H1 (cell line): ENCODE data around the gene RASD1. TPM values are rescaled to one million over a fixed set of nuclear protein-coding genes. Genes with fewer than 3 reads are reported as not detected.
A peak's percentile ranks its signal among the peaks of the same experiment; 100 is the strongest.

Experiments
- CTCF ChIA-PET: fragments of 300-600 bp; sonication (Branson Sonifier 250); formaldehyde crosslinking; loops from one replicate; lab custom pipeline; 2021; ENCODE audit not compliant: partially characterized antibody; lab: Charles Lee
- POLR2A ChIA-PET: fragments of 300-600 bp; sonication (Branson Sonifier 250); formaldehyde crosslinking; loops from one replicate; lab custom pipeline; 2021; ENCODE audit warnings: inconsistent platforms; ENCODE audit not compliant: partially characterized antibody; lab: Charles Lee
- DNase-seq, 2 experiments: peaks; one replicate each; pipeline versions ENCODE4 v3.0.0 to v3.0.0-alpha.2; 2010 to 2022; ENCODE audit warnings: low spot score in 2 of 2, low read depth in 1 of 2, mixed read lengths in 1 of 2
- FAIRE-seq: peaks from 2 replicates; lab custom pipeline; 2011; peaks lifted over from hg19 to GRCh38; lab: Jason Lieb, UNC
- H2AFZ ChIP-seq: 2 replicates; pipeline ENCODE4 v1.8.1; 2012; ENCODE audit warnings: low read length, inconsistent platforms
- H2AK5ac ChIP-seq: 2 replicates; pipeline ENCODE4 v1.6.1; 2013; ENCODE audit warnings: low read depth, low read length
- H2BK120ac ChIP-seq: replicated peaks from 2 replicates; pipeline ENCODE3; 2013; ENCODE audit warnings: low read depth, low read length, inconsistent platforms
- H2BK12ac ChIP-seq: 2 replicates; pipeline ENCODE4 v1.6.1; 2013; ENCODE audit warnings: low read depth, low read length
- H2BK15ac ChIP-seq: 2 replicates; pipeline ENCODE4 v1.6.1; 2013; ENCODE audit warnings: low read length
- H2BK20ac ChIP-seq: 2 replicates; pipeline ENCODE4 v1.6.1; 2013; ENCODE audit warnings: low read length
- H2BK5ac ChIP-seq: 2 replicates; pipeline ENCODE4 v1.6.1; 2013; ENCODE audit warnings: low read depth, low read length
- H3K14ac ChIP-seq: 2 replicates; pipeline ENCODE4 v1.6.1; 2013; ENCODE audit warnings: inconsistent platforms; ENCODE audit not compliant: insufficient read length
- H3K18ac ChIP-seq: 2 replicates; pipeline ENCODE4 v1.6.1; 2013; ENCODE audit warnings: low read length; ENCODE audit errors: extremely low read depth
- H3K23ac ChIP-seq: 2 replicates; pipeline ENCODE4 v1.6.1; 2013; ENCODE audit warnings: inconsistent platforms; ENCODE audit not compliant: insufficient read length
- H3K23me2 ChIP-seq: 2 replicates; pipeline ENCODE4 v1.6.1; 2013; ENCODE audit warnings: low read depth, low read length
- H3K27ac ChIP-seq: 2 replicates; pipeline ENCODE4 v1.6.1; 2011; ENCODE audit warnings: low read depth, low read length, inconsistent platforms
- H3K27me3 ChIP-seq, 4 experiments: replicated peaks in 1 of 4; 1 replicate in 1 of 4; 2 replicates in 3 of 4; pipeline versions ENCODE4 v1.6.1 to v1.8.1; 2011 to 2013; ENCODE audit warnings: low read length in 3 of 4, mild to moderate bottlenecking in 3 of 4, inconsistent platforms in 2 of 4, mixed read lengths in 2 of 4, moderate library complexity in 1 of 4; ENCODE audit not compliant: control insufficient read depth in 3 of 4, insufficient read depth in 3 of 4; ENCODE audit errors: extremely low read depth in 1 of 4
- H3K36me3 ChIP-seq, 4 experiments: 2 replicates each; pipeline versions ENCODE4 v1.6.1 to v1.8.1; 2011 to 2013; ENCODE audit warnings: mild to moderate bottlenecking in 4 of 4, low read length in 3 of 4, moderate library complexity in 2 of 4, control low read depth in 1 of 4, inconsistent platforms in 1 of 4; ENCODE audit not compliant: insufficient read depth in 4 of 4, control insufficient read depth in 2 of 4
- H3K4ac ChIP-seq: replicated peaks from 2 replicates; pipeline ENCODE3; 2013; ENCODE audit warnings: low read length, low read depth, mixed read lengths, inconsistent platforms; ENCODE audit not compliant: insufficient read length
- H3K4me1 ChIP-seq, 4 experiments: replicated peaks in 1 of 4; 1 replicate in 1 of 4; 2 replicates in 3 of 4; pipeline versions ENCODE4 v1.6.1 to v1.8.1; 2011 to 2013; ENCODE audit warnings: low read length in 3 of 4, inconsistent platforms in 2 of 4, mixed read lengths in 1 of 4; ENCODE audit not compliant: insufficient read depth in 4 of 4, control insufficient read depth in 3 of 4
- H3K4me2 ChIP-seq, 2 experiments: 2 replicates each; pipeline versions ENCODE4 v1.6.1 to v1.8.1; 2011 to 2013; ENCODE audit warnings: low read depth in 2 of 2, low read length in 2 of 2, control low read depth in 1 of 2, inconsistent platforms in 1 of 2, mild to moderate bottlenecking in 1 of 2; ENCODE audit not compliant: insufficient read depth in 1 of 2
- H3K4me3 ChIP-seq, 4 experiments: fragments of 200-600, 300-600 bp in 1 of 4; sonication (generic), shearing (Covaris generic), sonication (Bioruptor Twin) in 1 of 4; 2 replicates each; pipeline versions ENCODE4 v1.5.1 to v1.8.1; 2011 to 2016; ENCODE audit warnings: low read length in 4 of 4, low read depth in 3 of 4, control low read depth in 2 of 4, inconsistent platforms in 2 of 4, mild to moderate bottlenecking in 2 of 4, mixed read lengths in 1 of 4, moderate library complexity in 1 of 4; ENCODE audit not compliant: insufficient read depth in 2 of 4; ENCODE audit errors: extremely low read depth in 1 of 4
- H3K56ac ChIP-seq: replicated peaks from 2 replicates; pipeline ENCODE3; 2013; ENCODE audit warnings: low read depth, mild to moderate bottlenecking, mixed read lengths, low read length, inconsistent platforms; ENCODE audit not compliant: insufficient read length
- H3K79me1 ChIP-seq: 2 replicates; pipeline ENCODE4 v1.6.1; 2013; ENCODE audit warnings: low read depth, low read length, control low read depth
- H3K79me2 ChIP-seq, 2 experiments: 2 replicates each; pipeline versions ENCODE4 v1.6.1 to v1.8.1; 2012 to 2013; ENCODE audit warnings: low read length in 2 of 2, mild to moderate bottlenecking in 2 of 2, inconsistent platforms in 1 of 2; ENCODE audit not compliant: insufficient read depth in 2 of 2, control insufficient read depth in 1 of 2
- H3K9ac ChIP-seq, 4 experiments: replicated peaks in 1 of 4; 1 replicate in 1 of 4; 2 replicates in 3 of 4; pipeline versions ENCODE4 v1.6.1 to v1.8.1; 2011 to 2013; ENCODE audit warnings: low read depth in 3 of 4, low read length in 3 of 4, control low read depth in 2 of 4, mild to moderate bottlenecking in 2 of 4, moderate library complexity in 2 of 4, inconsistent platforms in 1 of 4; ENCODE audit errors: extremely low read depth in 1 of 4
- H3K9me3 ChIP-seq, 2 experiments: 2 replicates each; pipeline versions ENCODE4 v1.6.1 to v1.8.1; 2012 to 2013; ENCODE audit warnings: mild to moderate bottlenecking in 2 of 2, moderate library complexity in 2 of 2, control low read depth in 1 of 2, inconsistent platforms in 1 of 2, low read depth in 1 of 2, low read length in 1 of 2, mixed read lengths in 1 of 2; ENCODE audit not compliant: insufficient read depth in 2 of 2
- H4K20me1 ChIP-seq, 2 experiments: replicated peaks in 1 of 2; 2 replicates each; pipeline versions ENCODE3 to v1.8.1; 2011 to 2013; ENCODE audit warnings: inconsistent platforms in 2 of 2, low read length in 2 of 2, mild to moderate bottlenecking in 1 of 2; ENCODE audit not compliant: insufficient read depth in 2 of 2, control insufficient read depth in 1 of 2
- H4K5ac ChIP-seq: 2 replicates; pipeline ENCODE4 v1.6.1; 2013; ENCODE audit warnings: low read length, low read depth, mixed read lengths, inconsistent platforms; ENCODE audit not compliant: insufficient read length
- H4K8ac ChIP-seq: 2 replicates; pipeline ENCODE4 v1.8.0; 2013; ENCODE audit warnings: mild to moderate bottlenecking, moderate library complexity, low read length, inconsistent platforms; ENCODE audit not compliant: insufficient read depth; ENCODE audit errors: extremely low read depth
- H4K91ac ChIP-seq: replicated peaks from 2 replicates; pipeline ENCODE3; 2013; ENCODE audit warnings: low read length, mixed read lengths, inconsistent platforms; ENCODE audit not compliant: insufficient read length
- ASH2L ChIP-seq: fragments of 200-600, 300-600 bp; sonication (generic); IDR thresholded peaks from one replicate; pipeline ENCODE4 v1.7.1; 2017; ENCODE audit warnings: low read length
- E2F6 ChIP-seq: IDR thresholded peaks from 2 replicates; pipeline ENCODE4 v1.6.1; 2012; ENCODE audit warnings: inconsistent platforms
- MAFK ChIP-seq: IDR thresholded peaks from 2 replicates; pipeline ENCODE4 v1.6.1; 2012; ENCODE audit warnings: low read depth, mild to moderate bottlenecking, improper control_type of control experiment, low read length
- RXRA ChIP-seq: IDR thresholded peaks from 2 replicates; pipeline ENCODE4 v1.6.1; 2011; ENCODE audit warnings: low read depth, mild to moderate bottlenecking, low read length, moderate library complexity; ENCODE audit not compliant: insufficient read depth
- SUZ12 ChIP-seq: fragments of 200-600 bp; sonication (generic); IDR thresholded peaks from 2 replicates; pipeline ENCODE4 v1.6.1; 2012; ENCODE audit warnings: mild to moderate bottlenecking, inconsistent platforms, low read length, moderate library complexity, mixed read lengths
- WGBS, 2 experiments: shearing (Covaris generic) in 1 of 2; methylation state at CpG; one replicate each; pipeline versions ENCODE4 v1.1.6 to v1.1.7; 2013 to 2015; ENCODE audit warnings: low lambda C conversion rate in 2 of 2, mixed read lengths in 2 of 2, inconsistent platforms in 1 of 2, low coverage in 1 of 2, missing lambda C conversion rate in 1 of 2; ENCODE audit not compliant: insufficient replicate concordance in 2 of 2, insufficient coverage in 1 of 2, insufficient read length in 1 of 2; ENCODE audit errors: extremely low coverage in 1 of 2, missing lambda C conversion rate in 1 of 2; 5-methylcytosine and 5-hydroxymethylcytosine counted together
- polyA plus RNA-seq, 7 experiments: library from polyadenylated mRNA; depleted of rRNA in 3 of 7; stranded (reverse) in 5 of 7; unstranded in 2 of 7; fragments of >200 nt in 5 of 7; fragments of 200-250 nt in 2 of 7; gene quantifications; 1 replicate in 5 of 7; 2 replicates in 1 of 7; 4 replicates in 1 of 7; pipeline versions ENCODE4 v1.2.1 to v1.2.3, GENCODE V29; 2011 to 2013; ENCODE audit warnings: missing spikeins in 2 of 7, mixed read lengths in 2 of 7
- total RNA-seq: library from RNA; stranded (reverse); fragmentation: NEBNext Ultra II Directional; extraction: Animal tissue kit (Norgen Biotek cat#: 25700); gene quantifications from 2 replicates; pipeline ENCODE4 v1.2.1, GENCODE V29; 2021

Gene RASD1
- total and polyA plus RNA-seq, 2 of the 8 experiments (the other 6 are each of a cell fraction or from before 2014, with no cell fraction given), result 2.3 to 2.6 TPM

- POLR2A ChIA-PET, result interaction anchor here (0.8 to 1.0 kb wide), 3 partner anchors 18 to 78 kb away, joined by 3 read pairs; no protein-coding TSS in a partner anchor
- H3K79me2 ChIP-seq, result no peaks in the 10 kb centered on the region
- peak overlapping the region; percentile 72 for H2BK15ac ChIP-seq
- H2BK12ac ChIP-seq, result peak overlapping the region; percentile 88; the same call in 1 of the 2 replicates
- CTCF ChIA-PET, result interaction anchor here (0.7 to 1.6 kb wide), 5 partner anchors 15 to 67 kb away, joined by 4 to 7 read pairs (median 5); no protein-coding TSS in a partner anchor
- H4K5ac ChIP-seq, result no peak overlapping the region
- DNase-seq, result no peak
- H3K4ac ChIP-seq, result peak overlapping the region; percentile 87
- peak overlapping the region; percentile 10 for H2BK120ac ChIP-seq
- H3K18ac ChIP-seq, result peak overlapping the region; percentile 32; the same call in 1 of the 2 replicates
- no peak overlapping the region for H3K56ac ChIP-seq
- H3K9me3 ChIP-seq, result no peaks in the 10 kb centered on the region
- H3K79me1 ChIP-seq, result no peaks in the 10 kb centered on the region
- no peak overlapping the region for H3K9ac ChIP-seq
- no peak overlapping the region for H3K23ac ChIP-seq
- peak overlapping the region; percentile 90; the same call in 1 of the 2 replicates for H2AK5ac ChIP-seq
- H3K27me3 ChIP-seq, result no peaks in the 10 kb centered on the region
- FAIRE-seq, result no peak
- no peak overlapping the region for H3K4me3 ChIP-seq
- peak overlapping the region; percentile 94 for H4K91ac ChIP-seq
- H4K8ac ChIP-seq, result no peak overlapping the region; the same call in 1 of the 2 replicates
- H3K27ac ChIP-seq, result no peak overlapping the region
- no peaks in the 10 kb centered on the region for H3K36me3 ChIP-seq
- peaks cover 2% of the 10 kb centered on the region; the same call in 1 of the 2 replicates for H3K23me2 ChIP-seq
- H3K4me2 ChIP-seq, result peak overlapping the region; percentile 0 to 37; a peak in 1 of 4 replicates
- H3K4me1 ChIP-seq, result peaks cover 4 to 24% (median 12%) of the 10 kb centered on the region in 4 experiments
- no peak for TF ChIP-seq MAFK
- no peak for TF ChIP-seq SUZ12
- no peak for TF ChIP-seq ASH2L
- TF ChIP-seq RXRA, result no peak
- TF ChIP-seq E2F6, result no peak
- no peak overlapping the region for H3K14ac ChIP-seq
- 84% methylated on average over 14 of the region's 16 CpGs; no CpG with 5 or more reads in 1 of the 2 experiments for WGBS, 2 experiments
- H2AFZ ChIP-seq, result no peak overlapping the region
- peak overlapping the region; percentile 84; the same call in 1 of the 2 replicates for H2BK5ac ChIP-seq
- no peaks in the 10 kb centered on the region for H4K20me1 ChIP-seq
- peak overlapping the region; percentile 80; the same call in 1 of the 2 replicates for H2BK20ac ChIP-seq
Observed at GRCh38 chr17:17514361-17514992, 18.3 kb upstream of the RASD1 start.
